Kidney (tissue), 14 donors: Measurements from ENCODE around the gene UBQLN4. TPM values are rescaled to one million over a fixed set of nuclear protein-coding genes. Genes with fewer than 3 reads are reported as not detected.

Source experiments
- DNase-seq, 5 donors: peaks; one replicate each; pipeline ENCODE4 v3.0.0-alpha.2; 2013 to 2020
- FAIRE-seq: peaks from 2 replicates; lab custom pipeline; 2012; peaks lifted over from hg19 to GRCh38; lab: Jason Lieb, UNC
- H3K27ac ChIP-seq, 2 donors: one replicate each; pipeline ENCODE4 v1.7.0; 2013; ENCODE audit warnings: low read depth in 2 of 2, low read length in 2 of 2, inconsistent platforms in 1 of 2
- H3K27me3 ChIP-seq: one replicate; pipeline ENCODE4 v1.7.1; 2013; ENCODE audit warnings: low read length, inconsistent platforms; ENCODE audit not compliant: control insufficient read depth, insufficient read depth
- H3K36me3 ChIP-seq, 3 donors: one replicate each; pipeline versions ENCODE4 v1.7.0 to v1.7.1; 2013; ENCODE audit warnings: low read length in 3 of 3, control low read depth in 1 of 3, inconsistent platforms in 1 of 3; ENCODE audit not compliant: insufficient read depth in 3 of 3, control insufficient read depth in 2 of 3
- H3K4me1 ChIP-seq, 3 donors: one replicate each; pipeline versions ENCODE4 v1.7.0 to v1.7.1; 2013; ENCODE audit warnings: low read length in 3 of 3, inconsistent platforms in 1 of 3, low read depth in 1 of 3; ENCODE audit not compliant: control insufficient read depth in 2 of 3, insufficient read depth in 2 of 3
- H3K4me3 ChIP-seq, 3 donors: one replicate each; pipeline versions ENCODE4 v1.7.0 to v1.8.1; 2013; ENCODE audit warnings: low read length in 3 of 3, control low read depth in 1 of 3, inconsistent platforms in 1 of 3
- H3K9ac ChIP-seq, 3 donors: one replicate each; pipeline versions ENCODE4 v1.7.0 to v1.7.1; 2013; ENCODE audit warnings: low read length in 3 of 3, control low read depth in 1 of 3, inconsistent platforms in 1 of 3
- H3K9me3 ChIP-seq, 3 donors: one replicate each; pipeline versions ENCODE4 v1.7.0 to v1.7.1; 2013; ENCODE audit warnings: low read length in 3 of 3, control low read depth in 1 of 3, inconsistent platforms in 1 of 3; ENCODE audit not compliant: control insufficient read depth in 2 of 3, insufficient read depth in 1 of 3
- intact Hi-C: fragments of 100-400 bp; cut with DNase I; formaldehyde crosslinking; loops from one replicate; pipeline ENCODE4 v1.11.1; 2022
- polyA plus RNA-seq: library from polyadenylated mRNA; stranded (reverse); fragments of 350-450 nt; fragmentation: Illumina TruSeq; extraction: RNeasy Lipid Tissue Mini Kit (QIAGEN cat#74804); gene quantifications from one replicate; pipeline ENCODE4 v1.2.3, GENCODE V29; 2014; ENCODE audit warnings: low read depth, low replicate concordance; ENCODE audit not compliant: insufficient read depth
- total RNA-seq: library from RNA; stranded (reverse); fragmentation: NEBNext Ultra II Directional; extraction: Animal tissue kit (Norgen Biotek cat#: 25700); gene quantifications from one replicate; pipeline ENCODE4 v1.2.1, GENCODE V29; 2021
- TF ChIP-seq, protein P1 (sequence below): IDR thresholded peaks from 3 replicates; pipeline ENCODE4 v1.5.1; 2012; ENCODE audit warnings: mild to moderate bottlenecking, moderate library complexity, borderline replicate concordance; ENCODE audit not compliant: insufficient read depth; ENCODE audit errors: extremely low read depth
- donor health status: control.
- donor health status: control.
- donor health status: control.
- donor health status: control.
- donor health status: control.
- donor health status: DM: yes; HTN: yes; CAD: no.
- donor health status: Normal renal cell carcinoma (clear cell type).

UBQLN4 gene
- total and polyA plus RNA-seq, 2 donors from 2014 or later: 24.5 to 24.6 TPM

GRCh38 chr1:156097499-156098178, 44.0 kb upstream of the UBQLN4 start:
- no peaks in the 10 kb centered on the region for H3K9me3 ChIP-seq
- peaks cover 0 to 13% (median 13%) of the 10 kb centered on the region in 3 donors for H3K4me1 ChIP-seq
- H3K36me3 ChIP-seq: no peaks in the 10 kb centered on the region
- no peak overlapping the region for H3K4me3 ChIP-seq
- H3K27ac ChIP-seq: no peak overlapping the region
- no peak overlapping the region for H3K9ac ChIP-seq
- intact Hi-C loops: no loop called here
- FAIRE-seq: no peak
- peak in 1 of 5 donors; percentile 26 for DNase-seq
- TF ChIP-seq, protein P1, sequence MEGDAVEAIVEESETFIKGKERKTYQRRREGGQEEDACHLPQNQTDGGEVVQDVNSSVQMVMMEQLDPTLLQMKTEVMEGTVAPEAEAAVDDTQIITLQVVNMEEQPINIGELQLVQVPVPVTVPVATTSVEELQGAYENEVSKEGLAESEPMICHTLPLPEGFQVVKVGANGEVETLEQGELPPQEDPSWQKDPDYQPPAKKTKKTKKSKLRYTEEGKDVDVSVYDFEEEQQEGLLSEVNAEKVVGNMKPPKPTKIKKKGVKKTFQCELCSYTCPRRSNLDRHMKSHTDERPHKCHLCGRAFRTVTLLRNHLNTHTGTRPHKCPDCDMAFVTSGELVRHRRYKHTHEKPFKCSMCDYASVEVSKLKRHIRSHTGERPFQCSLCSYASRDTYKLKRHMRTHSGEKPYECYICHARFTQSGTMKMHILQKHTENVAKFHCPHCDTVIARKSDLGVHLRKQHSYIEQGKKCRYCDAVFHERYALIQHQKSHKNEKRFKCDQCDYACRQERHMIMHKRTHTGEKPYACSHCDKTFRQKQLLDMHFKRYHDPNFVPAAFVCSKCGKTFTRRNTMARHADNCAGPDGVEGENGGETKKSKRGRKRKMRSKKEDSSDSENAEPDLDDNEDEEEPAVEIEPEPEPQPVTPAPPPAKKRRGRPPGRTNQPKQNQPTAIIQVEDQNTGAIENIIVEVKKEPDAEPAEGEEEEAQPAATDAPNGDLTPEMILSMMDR: no peak
- H3K27me3 ChIP-seq: no peaks in the 10 kb centered on the region

GRCh38 chr1:156096640-156097391, 43.2 kb upstream of the UBQLN4 start:
- Histone ChIP-seq H3K9me3 (no peaks in the 10 kb centered on the region), H3K27ac (peak overlapping the region; percentile 18 to 77), H3K4me1 (peaks cover 0 to 13% (median 10%) of the 10 kb centered on the region in 3 donors), H3K27me3 (no peaks in the 10 kb centered on the region), H3K36me3 (no peaks in the 10 kb centered on the region), H3K9ac (peak overlapping the region in 1 of 3 donors; percentile 60), H3K4me3 (no peak overlapping the region)
- DNase-seq: peak in 4 of 5 donors; percentile 82 to 95 (median 87)
- TF ChIP-seq, protein P1: peak; percentile 97
- no peak for FAIRE-seq
- intact Hi-C loops: no loop called here

- no peaks in the 10 kb centered on the region for H3K36me3 ChIP-seq
- DNase-seq (peak in 1 of 5 donors; percentile 16), FAIRE-seq (no peak)
- H3K4me3 ChIP-seq: no peak overlapping the region
- TF ChIP-seq, protein P1: no peak
- H3K27me3 ChIP-seq: no peaks in the 10 kb centered on the region
- H3K9ac ChIP-seq: peak overlapping the region in 1 of 3 donors; percentile 60
- H3K9me3 ChIP-seq: no peaks in the 10 kb centered on the region
- intact Hi-C loops: no loop called here
- H3K27ac ChIP-seq: no peak overlapping the region
- H3K4me1 ChIP-seq: peaks cover 0 to 13% (median 10%) of the 10 kb centered on the region in 3 donors
These were observed 42.4 kb upstream of the UBQLN4 start for GRCh38 chr1:156095906-156096508.
